ENCODE measurements around the gene PTPN22. TPM values are rescaled to one million over a fixed set of nuclear protein-coding genes. Genes with fewer than 3 reads are reported as not detected.

PTPN22 gene
- total RNA-seq, 2 experiments from 2014 or later, result 79.4 to 81.1 TPM

DNA sequence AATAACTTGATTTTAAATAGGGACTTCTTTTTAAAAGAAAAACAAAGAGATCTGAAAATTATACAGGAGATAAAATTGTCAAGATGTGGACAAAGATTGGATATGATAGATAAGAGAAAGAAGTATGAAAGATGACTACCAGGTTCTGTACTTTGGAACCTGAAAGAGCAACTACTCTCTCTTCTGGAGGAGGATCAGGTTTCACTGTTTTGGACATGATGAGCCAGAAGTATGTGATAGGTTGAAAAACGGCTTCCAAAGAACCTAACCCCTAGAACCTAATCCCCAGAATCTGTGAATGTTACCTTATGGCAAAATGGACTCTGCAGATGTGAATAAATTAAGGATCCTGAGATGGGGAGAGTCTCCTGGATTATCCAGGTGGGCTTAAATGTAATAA lies 85.4 kb downstream of the PTPN22 start:
- ChIA-PET POLR2A (interaction anchor here (1.2 to 4.3 kb wide), 5 partner anchors 10 to 52 kb away, joined by 3 to 54 read pairs (median 5); partner anchors contain the start of genes PHTF1 and RSBN1), CTCF (interaction anchor here (1.3 to 1.6 kb wide), 2 partner anchors 13 to 145 kb away, joined by 4 to 5 read pairs; no protein-coding TSS in a partner anchor)
- DNase-seq, result no peak
- Mint-ChIP-seq H3K9me3 (no peaks in the 10 kb centered on the region), H3K4me3 (no peak overlapping the region), H3K4me1 (peaks cover 28% of the 10 kb centered on the region), H3K27me3 (no peaks in the 10 kb centered on the region), H3K27ac (no peak overlapping the region), H3K36me3 (ENCODE audit: low read depth) (peaks cover 43% of the 10 kb centered on the region)

DNA sequence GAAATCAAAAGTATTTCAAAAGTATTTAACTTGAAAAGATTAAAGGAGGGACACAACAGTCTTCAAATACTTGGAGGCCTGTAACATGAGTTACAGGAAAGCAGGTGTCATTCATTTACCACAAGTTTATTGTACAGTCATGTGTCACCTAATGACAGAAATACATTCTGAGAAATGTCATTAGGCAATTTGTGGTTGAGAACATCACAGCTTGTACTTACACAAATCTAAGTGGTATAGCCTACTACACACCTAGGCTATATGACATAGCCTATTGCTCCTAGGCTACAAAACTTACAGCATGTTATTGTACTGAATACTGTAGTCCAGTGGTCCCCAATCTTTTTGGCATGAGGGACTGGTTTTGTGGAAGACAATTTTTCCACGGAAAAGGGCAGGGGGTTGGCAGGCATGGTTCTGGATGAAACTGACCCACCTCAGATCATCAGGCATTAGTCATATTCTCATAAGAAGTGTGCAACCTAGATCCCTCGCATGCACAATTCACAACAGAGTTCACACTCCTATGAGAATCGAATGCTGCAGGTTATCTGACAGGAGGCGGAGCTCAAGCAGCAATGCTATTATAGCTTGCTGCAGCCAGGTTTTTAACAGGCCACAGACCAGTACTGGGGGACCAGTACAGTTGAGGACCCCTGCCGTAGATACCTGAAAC lies 87.3 kb downstream of the PTPN22 start:
- ChIA-PET CTCF (interaction anchor here (0.8 to 1.7 kb wide), 5 partner anchors 25 to 146 kb away, joined by 3 to 6 read pairs (median 4); partner anchors contain the start of genes DCLRE1B, PHTF1 and RSBN1), POLR2A (interaction anchor here (0.5 to 4.3 kb wide), 16 partner anchors 8 to 961 kb away, joined by 3 to 54 read pairs (median 3); partner anchors contain the start of genes AP4B1, HIPK1, PHTF1 and RSBN1)
- peak overlapping the region; percentile 99 for H3K27ac Mint-ChIP-seq
- H3K9me3 Mint-ChIP-seq, result no peaks in the 10 kb centered on the region
- H3K36me3 Mint-ChIP-seq (ENCODE audit: low read depth), result peaks cover 31% of the 10 kb centered on the region
- no peaks in the 10 kb centered on the region for H3K27me3 Mint-ChIP-seq
- peaks cover 27% of the 10 kb centered on the region for H3K4me1 Mint-ChIP-seq
- peak; percentile 22 for DNase-seq
- peak overlapping the region; percentile 56 for H3K4me3 Mint-ChIP-seq

DNA sequence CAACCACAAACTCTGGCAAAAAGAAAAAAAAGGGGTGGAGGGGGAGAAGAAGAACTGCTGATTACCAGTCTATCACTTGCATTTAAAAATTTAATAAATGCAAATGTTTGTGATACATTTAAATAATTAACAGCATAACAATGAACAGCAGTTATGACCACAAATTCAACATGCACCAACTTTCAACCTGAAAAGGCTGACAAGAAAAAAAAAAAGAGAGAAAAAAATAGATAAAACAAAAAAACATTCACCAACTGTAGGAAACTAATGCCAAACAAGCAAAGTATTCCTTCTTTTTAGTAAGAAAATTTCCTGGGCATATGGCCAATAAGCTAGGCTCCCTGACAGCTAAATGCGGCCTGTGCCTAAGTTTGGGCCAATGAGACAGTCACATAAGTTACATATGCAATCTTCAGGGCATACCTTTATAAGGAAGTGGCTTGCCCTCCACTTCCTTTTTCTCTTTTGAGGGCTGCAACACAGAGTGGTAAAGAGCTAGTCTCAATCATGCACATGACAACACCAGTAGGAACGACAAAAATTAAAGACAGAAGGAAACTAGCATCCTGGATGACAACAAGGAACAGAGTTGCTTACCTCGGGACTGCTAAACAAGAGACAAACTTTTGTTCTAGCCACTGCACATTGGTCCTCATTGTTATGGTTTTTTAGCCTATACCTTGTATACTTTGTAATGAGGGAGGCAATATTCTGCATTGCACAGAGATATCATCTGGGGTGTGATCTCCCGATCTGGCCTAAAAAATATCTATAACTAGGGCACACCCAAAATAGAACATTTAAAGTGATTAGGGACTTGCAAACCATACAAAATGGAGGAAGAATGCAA lies 88.0 kb downstream of the PTPN22 start:
- POLR2A ChIA-PET, result interaction anchor here (0.9 to 4.3 kb wide), 13 partner anchors 9 to 826 kb away, joined by 3 to 54 read pairs (median 3); partner anchors contain the start of genes AP4B1, HIPK1, PHTF1 and RSBN1
- CTCF ChIA-PET, result interaction anchor here (0.8 to 1.7 kb wide), 4 partner anchors 24 to 122 kb away, joined by 3 to 6 read pairs (median 4); partner anchors contain the start of genes DCLRE1B, PHTF1 and RSBN1
- Mint-ChIP-seq H3K27ac (peak overlapping the region; percentile 99), H3K4me1 (peaks cover 30% of the 10 kb centered on the region), H3K4me3 (peak overlapping the region; percentile 56), H3K27me3 (no peaks in the 10 kb centered on the region), H3K36me3 (ENCODE audit: low read depth) (peaks cover 30% of the 10 kb centered on the region), H3K9me3 (peaks cover 3% of the 10 kb centered on the region)
- peak; percentile 66 for DNase-seq

DNA sequence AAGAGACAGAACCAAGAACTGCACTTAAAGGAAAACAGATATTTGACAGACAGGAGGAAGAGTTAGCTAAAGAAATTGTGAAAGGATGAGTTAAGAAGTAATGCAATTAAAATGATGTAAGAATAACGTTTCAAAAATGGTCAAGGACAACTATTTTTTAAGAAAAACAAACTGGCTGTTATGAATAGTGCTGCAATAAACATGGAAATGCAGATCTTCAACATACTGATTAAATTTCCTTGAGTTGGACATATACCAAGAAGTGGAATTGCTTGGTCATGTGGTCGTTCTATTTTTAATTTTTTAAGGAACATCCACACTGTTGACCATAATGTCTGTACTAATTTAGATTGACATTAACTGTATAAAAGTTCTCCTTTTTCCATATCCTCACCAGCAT lies 89.1 kb downstream of the PTPN22 start:
- no peak for DNase-seq
- CTCF ChIA-PET, result no interaction called here
- no peaks in the 10 kb centered on the region for H3K27me3 Mint-ChIP-seq
- peak overlapping the region; percentile 99 for H3K27ac Mint-ChIP-seq
- H3K4me3 Mint-ChIP-seq, result no peak overlapping the region
- peaks cover 27% of the 10 kb centered on the region for H3K4me1 Mint-ChIP-seq
- POLR2A ChIA-PET, result interaction anchor here (0.9 to 2.6 kb wide), 2 partner anchors 29 to 147 kb away, joined by 3 to 20 read pairs; partner anchors contain the start of genes HIPK1 and RSBN1
- peaks cover 4% of the 10 kb centered on the region for H3K9me3 Mint-ChIP-seq
- H3K36me3 Mint-ChIP-seq (ENCODE audit: low read depth), result peaks cover 27% of the 10 kb centered on the region

DNA sequence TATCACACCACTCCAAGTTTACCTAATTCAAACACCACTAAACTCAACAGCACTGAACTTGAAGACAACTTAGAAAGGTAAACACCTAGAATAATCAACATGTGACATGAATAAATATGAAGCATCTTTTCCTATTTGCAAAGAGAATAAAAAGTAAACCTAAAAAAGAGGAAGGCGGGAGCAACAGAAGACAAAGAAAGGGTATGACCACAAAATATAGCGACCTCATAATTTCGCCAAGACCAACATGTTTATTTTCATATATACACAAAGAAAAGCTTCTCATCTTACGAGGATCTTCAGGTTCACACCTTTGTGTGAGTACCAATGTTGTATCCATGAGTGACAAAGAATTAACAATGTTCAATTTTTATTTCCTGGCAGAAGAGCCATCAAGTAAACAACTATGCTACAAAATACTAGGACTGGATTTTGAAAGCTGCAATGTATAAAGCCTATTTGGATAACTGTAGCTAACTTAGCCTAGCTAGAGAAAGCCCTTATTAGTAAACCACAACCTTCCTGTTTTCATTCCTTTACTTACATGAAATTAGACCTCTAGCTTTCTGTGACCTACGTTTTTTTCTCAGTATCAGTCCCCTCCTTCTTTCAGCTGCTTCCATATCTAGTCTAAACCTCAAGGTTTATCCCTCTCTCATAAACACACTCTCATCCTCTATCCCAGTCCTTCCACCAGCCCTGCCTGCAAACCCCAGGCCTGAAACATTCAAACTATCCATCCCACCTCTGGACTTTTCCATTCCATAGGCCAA lies 91.0 kb downstream of the PTPN22 start:
- peaks cover 17% of the 10 kb centered on the region for H3K4me1 Mint-ChIP-seq
- peaks cover 4% of the 10 kb centered on the region for H3K9me3 Mint-ChIP-seq

DNA sequence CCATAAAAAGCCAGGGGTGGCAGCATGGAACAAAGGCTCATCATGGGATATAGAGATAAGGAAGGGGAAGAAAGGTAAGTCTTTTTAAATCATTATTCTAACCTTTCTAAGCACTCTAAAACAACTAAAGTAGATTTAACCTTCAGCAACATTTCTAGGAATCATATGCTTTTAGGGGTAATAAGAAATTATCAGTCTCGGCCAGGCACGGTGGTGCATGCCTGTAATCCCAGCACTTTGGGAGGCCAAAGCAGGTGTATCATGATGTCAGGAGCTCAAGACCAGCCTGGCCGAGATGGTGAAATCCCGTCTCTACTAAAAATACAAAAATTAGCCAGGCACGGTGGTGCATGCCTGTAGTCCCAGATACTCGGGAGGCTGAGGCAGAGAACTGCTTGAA lies 92.0 kb downstream of the PTPN22 start:
- H3K27me3 Mint-ChIP-seq, result no peaks in the 10 kb centered on the region
- H3K4me1 Mint-ChIP-seq, result peaks cover 12% of the 10 kb centered on the region
- H3K9me3 Mint-ChIP-seq, result peaks cover 4% of the 10 kb centered on the region
- no peak for DNase-seq
- H3K36me3 Mint-ChIP-seq (ENCODE audit: low read depth), result peaks cover 28% of the 10 kb centered on the region
- CTCF ChIA-PET, result no interaction called here
- no peak overlapping the region for H3K4me3 Mint-ChIP-seq
- H3K27ac Mint-ChIP-seq, result no peak overlapping the region
- POLR2A ChIA-PET, result interaction anchor here (4.5 kb wide), 1 partner anchor 20 kb away, joined by 25 read pairs; the partner anchor contains the start of gene PHTF1

More for the DNA sequence above, 91.0 kb downstream of the PTPN22 start:
- DNase-seq, result no peak
- Mint-ChIP-seq H3K4me3 (no peak overlapping the region), H3K36me3 (ENCODE audit: low read depth) (peaks cover 26% of the 10 kb centered on the region), H3K27me3 (no peaks in the 10 kb centered on the region), H3K27ac (no peak overlapping the region)
- POLR2A ChIA-PET, result interaction anchor here (0.8 to 4.5 kb wide), 6 partner anchors 11 to 148 kb away, joined by 3 to 25 read pairs (median 4); partner anchors contain the start of genes AP4B1, HIPK1, PHTF1 and RSBN1
- CTCF ChIA-PET, result no interaction called here

DNA sequence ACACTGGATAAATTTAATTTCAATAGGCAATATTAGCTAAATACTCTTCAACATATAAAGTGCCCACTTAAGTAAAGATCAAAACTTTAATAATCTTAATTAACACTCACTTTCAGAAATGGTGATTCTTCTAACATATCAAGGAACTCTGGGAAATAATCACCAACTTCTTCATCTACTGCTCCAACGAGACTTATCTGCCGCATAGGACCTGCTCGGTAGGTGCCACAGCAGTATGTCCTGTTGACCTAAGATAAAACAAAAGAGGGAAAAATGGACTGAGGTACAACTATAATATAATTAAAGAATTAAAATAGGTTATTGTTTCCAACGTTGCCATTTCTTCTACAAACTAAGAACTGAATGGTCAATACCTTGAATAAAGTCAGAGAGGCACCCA lies 94.0 kb downstream of the PTPN22 start:
- no peaks in the 10 kb centered on the region for H3K27me3 Mint-ChIP-seq
- H3K27ac Mint-ChIP-seq, result no peak overlapping the region
- DNase-seq, result no peak
- ChIA-PET CTCF (no interaction called here), POLR2A (interaction anchor here (4.5 kb wide), 1 partner anchor 18 kb away, joined by 25 read pairs; the partner anchor contains the start of gene PHTF1)
- H3K4me1 Mint-ChIP-seq, result peaks cover 12% of the 10 kb centered on the region
- H3K4me3 Mint-ChIP-seq, result no peak overlapping the region
- peaks cover 4% of the 10 kb centered on the region for H3K9me3 Mint-ChIP-seq
- H3K36me3 Mint-ChIP-seq (ENCODE audit: low read depth), result peaks cover 30% of the 10 kb centered on the region

DNA sequence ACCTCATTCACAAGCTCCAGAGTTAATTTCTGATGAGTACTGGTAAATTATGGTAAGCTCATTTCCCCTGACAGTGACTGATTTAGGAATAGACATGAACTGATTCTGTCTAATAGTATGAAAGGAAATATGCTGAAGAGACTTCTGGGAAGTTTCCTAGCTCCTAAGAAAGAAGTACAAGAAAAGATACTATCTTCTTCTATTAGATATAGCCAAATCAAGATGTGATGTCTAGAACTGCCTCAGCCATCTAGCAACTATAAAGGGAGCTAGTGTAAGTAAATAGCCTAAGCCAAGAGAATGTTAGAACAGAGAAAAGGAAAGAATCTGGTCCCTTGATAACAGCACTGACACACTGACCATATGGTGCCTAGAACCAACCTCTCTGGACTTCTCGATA lies 101.5 kb downstream of the PTPN22 start:
- DNase-seq, result no peak
- Mint-ChIP-seq H3K9me3 (no peaks in the 10 kb centered on the region), H3K36me3 (ENCODE audit: low read depth) (peaks cover 64% of the 10 kb centered on the region), H3K4me3 (no peak overlapping the region), H3K27ac (no peak overlapping the region), H3K27me3 (no peaks in the 10 kb centered on the region), H3K4me1 (peaks cover 51% of the 10 kb centered on the region)
- POLR2A ChIA-PET, result interaction anchor here (0.7 to 1.7 kb wide), 3 partner anchors 10 to 24 kb away, joined by 3 to 8 read pairs (median 3); partner anchors contain the start of gene PHTF1
- CTCF ChIA-PET, result interaction anchor here (0.6 to 1.7 kb wide), 2 partner anchors 10 to 11 kb away, joined by 3 to 8 read pairs; partner anchors contain the start of gene PHTF1

DNA sequence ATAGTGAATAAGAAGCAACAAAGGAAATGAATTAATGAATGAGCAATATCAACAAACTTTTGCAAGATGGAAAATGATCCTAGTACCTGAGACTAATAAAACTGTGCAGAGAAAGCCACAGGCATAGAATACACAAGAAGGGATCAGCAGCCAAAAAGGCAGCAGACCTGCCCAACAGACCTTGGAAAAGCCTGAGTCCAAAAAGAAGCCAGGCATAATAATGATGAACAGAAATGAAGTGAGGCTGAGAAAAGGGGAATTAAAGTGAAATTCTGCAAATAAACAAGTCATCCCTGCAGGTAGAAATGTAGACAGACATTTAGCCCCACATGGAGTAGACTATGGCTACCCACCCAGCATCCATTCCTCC lies 101.9 kb downstream of the PTPN22 start:
- no peaks in the 10 kb centered on the region for H3K9me3 Mint-ChIP-seq
- ChIA-PET POLR2A (interaction anchor here (0.7 to 1.7 kb wide), 2 partner anchors 10 to 11 kb away, joined by 3 to 8 read pairs; partner anchors contain the start of gene PHTF1), CTCF (interaction anchor here (0.6 to 1.7 kb wide), 2 partner anchors 10 to 11 kb away, joined by 3 to 8 read pairs; partner anchors contain the start of gene PHTF1)
- no peaks in the 10 kb centered on the region for H3K27me3 Mint-ChIP-seq
- no peak overlapping the region for H3K27ac Mint-ChIP-seq
- no peak overlapping the region for H3K4me3 Mint-ChIP-seq
- no peak for DNase-seq
- peaks cover 68% of the 10 kb centered on the region for H3K36me3 Mint-ChIP-seq (ENCODE audit: low read depth)
- peaks cover 55% of the 10 kb centered on the region for H3K4me1 Mint-ChIP-seq

DNA sequence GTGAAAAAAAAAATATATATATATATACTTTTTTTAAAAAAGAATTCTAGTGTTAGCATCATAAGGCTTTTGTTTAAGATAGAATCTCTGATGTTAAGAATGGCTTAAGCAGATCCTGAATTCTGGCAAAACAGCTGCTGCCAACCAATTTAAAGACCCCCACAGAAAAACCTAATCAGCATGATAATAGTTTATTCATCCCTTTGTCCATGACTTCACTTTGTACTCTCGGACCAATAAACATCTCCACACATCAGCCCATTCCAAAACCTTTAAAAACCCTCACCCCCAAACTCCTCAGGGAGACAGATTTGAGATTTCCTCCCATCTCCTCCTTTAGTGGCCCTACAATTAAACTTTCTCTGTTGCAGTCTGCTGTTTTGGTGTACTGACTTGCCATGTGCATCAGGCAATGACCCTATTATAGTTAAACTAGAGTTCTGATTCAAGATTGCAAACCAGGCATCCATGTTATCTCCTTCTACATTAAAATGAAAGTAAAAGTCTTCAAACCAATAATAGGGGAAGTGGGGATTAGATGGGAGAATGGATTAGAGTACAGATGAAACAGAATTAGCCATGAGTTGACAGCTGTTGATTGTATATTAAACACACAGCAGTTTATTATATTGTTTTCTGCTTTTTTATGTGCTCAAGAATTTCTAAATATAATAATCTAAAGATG lies 102.5 kb downstream of the PTPN22 start:
- ChIA-PET CTCF (no interaction called here), POLR2A (interaction anchor here (1.7 kb wide), 1 partner anchor 9 kb away, joined by 8 read pairs; the partner anchor contains the start of gene PHTF1)
- H3K4me1 Mint-ChIP-seq, result peaks cover 57% of the 10 kb centered on the region
- no peak overlapping the region for H3K4me3 Mint-ChIP-seq
- H3K27me3 Mint-ChIP-seq, result no peaks in the 10 kb centered on the region
- peaks cover 71% of the 10 kb centered on the region for H3K36me3 Mint-ChIP-seq (ENCODE audit: low read depth)
- no peak overlapping the region for H3K27ac Mint-ChIP-seq
- H3K9me3 Mint-ChIP-seq, result no peaks in the 10 kb centered on the region
- no peak for DNase-seq

DNA sequence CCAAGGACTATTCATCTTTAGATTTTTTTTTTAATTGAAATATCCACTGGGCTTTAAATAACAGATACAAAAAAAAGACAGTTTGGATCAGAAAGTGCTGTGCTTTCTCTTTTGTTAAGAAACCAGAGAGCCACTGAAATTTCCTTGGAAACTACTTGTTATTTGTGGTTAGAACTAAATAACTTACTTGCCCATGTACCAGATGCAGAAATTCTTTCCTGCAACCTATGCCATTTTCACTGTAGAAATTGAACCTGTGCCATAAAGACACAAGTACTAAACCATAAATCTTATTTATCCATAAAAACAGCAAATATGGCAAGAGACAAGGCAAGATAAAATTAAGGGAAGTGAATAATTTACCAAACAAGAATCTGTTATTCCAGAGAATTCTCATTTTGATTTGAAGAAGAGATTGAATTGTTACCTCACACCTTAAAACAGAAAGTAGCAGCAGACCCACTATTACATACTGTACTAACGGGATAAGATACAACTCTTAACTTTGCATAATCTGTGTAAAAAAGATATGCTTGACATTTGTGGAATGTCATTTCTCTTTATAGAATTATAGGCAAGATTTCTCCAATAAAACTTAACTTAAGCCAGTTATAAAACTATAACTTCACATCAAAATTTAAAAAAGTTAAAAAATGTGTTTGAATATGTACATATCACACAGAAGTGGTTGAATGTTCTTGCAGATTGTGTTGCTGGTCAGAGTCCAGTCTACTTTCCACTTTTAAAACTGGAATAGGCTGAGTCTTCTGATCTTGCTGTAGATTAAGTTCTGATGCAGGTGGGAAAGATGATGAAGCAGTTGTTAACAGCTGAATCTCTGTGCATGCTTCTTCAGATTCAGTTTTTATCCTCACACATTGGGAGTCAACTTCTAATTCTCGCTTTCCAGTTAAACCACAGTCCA lies 105.9 kb downstream of the PTPN22 start:
- Mint-ChIP-seq H3K4me1 (peaks cover 56% of the 10 kb centered on the region), H3K4me3 (no peak overlapping the region), H3K27me3 (no peaks in the 10 kb centered on the region), H3K9me3 (no peaks in the 10 kb centered on the region), H3K27ac (no peak overlapping the region), H3K36me3 (ENCODE audit: low read depth) (peaks cover 68% of the 10 kb centered on the region)
- POLR2A ChIA-PET, result interaction anchor here (0.8 to 1.2 kb wide), 2 partner anchors 18 to 45 kb away, joined by 3 read pairs; no protein-coding TSS in a partner anchor
- no peak for DNase-seq
- CTCF ChIA-PET, result no interaction called here

All from activated CD4-positive, alpha-beta memory T cell treated with anti-CD3 and anti-CD28 coated beads, Interleukin-2, amount 10 ng/mL, durations not matched to agents 7 days and 5 days (primary cell).